Erythroblast (primary cell): ENCODE results near the gene OCRL.

Experiments
- GATA1 ChIP-seq: IDR thresholded peaks from 2 replicates; pipeline ENCODE4 v1.6.1; 2011; ENCODE audit warnings: low read depth, mild to moderate bottlenecking, control low read depth, low read length, moderate library complexity
- POLR2A ChIP-seq: IDR thresholded peaks from 2 replicates; pipeline ENCODE4 v1.6.1; 2011; ENCODE audit warnings: mild to moderate bottlenecking, low read length

- no peak for TF ChIP-seq GATA1
- TF ChIP-seq POLR2A = no peak
Observed at GRCh38 chrX:129490330-129490729, 49.7 kb upstream of the OCRL start.
